Common myeloid progenitor, CD34-positive (primary cell): ENCODE measurements around the gene SCARB1.

Source experiments
- CTCF ChIA-PET: fragments of 350-600 bp; sonication (Branson Sonifier 250); formaldehyde crosslinking; loops from one replicate; lab custom pipeline; 2021; ENCODE audit warnings: antibody characterized with exemption; lab: Charles Lee
- POLR2A ChIA-PET: fragments of 350-600 bp; sonication (Branson Sonifier 250); formaldehyde crosslinking; loops from one replicate; lab custom pipeline; 2021; ENCODE audit warnings: antibody characterized with exemption; lab: Charles Lee
- DNase-seq, 3 donors: peaks; one replicate each; pipeline versions ENCODE4 v3.0.0 to v3.0.0-alpha.2; 2013
- H3K27ac ChIP-seq, 2 experiments: 1 replicate in 1 of 2; 2 replicates in 1 of 2; pipeline ENCODE4 v1.7.0; 2013; ENCODE audit warnings: inconsistent platforms in 2 of 2, low read length in 2 of 2, mild to moderate bottlenecking in 2 of 2, low read depth in 1 of 2, moderate library complexity in 1 of 2; ENCODE audit not compliant: severe bottlenecking in 2 of 2, insufficient read depth in 1 of 2, poor library complexity in 1 of 2
- H3K27me3 ChIP-seq, 5 experiments: replicated peaks in 2 of 5; 1 replicate in 3 of 5; 2 replicates in 2 of 5; pipeline versions ENCODE4 v1.6.1 to v1.7.0; 2013; ENCODE audit warnings: low read length in 4 of 5, mild to moderate bottlenecking in 2 of 5, moderate library complexity in 2 of 5, inconsistent platforms in 1 of 5; ENCODE audit not compliant: insufficient read depth in 5 of 5, control insufficient read depth in 4 of 5
- H3K36me3 ChIP-seq, 4 experiments: 1 replicate in 2 of 4; 2 replicates in 2 of 4; pipeline versions ENCODE4 v1.6.1 to v1.7.0; 2013; ENCODE audit warnings: low read length in 3 of 4, control low read depth in 1 of 4, mild to moderate bottlenecking in 1 of 4; ENCODE audit not compliant: control insufficient read depth in 4 of 4, insufficient read depth in 4 of 4
- H3K4me1 ChIP-seq, 4 experiments: 1 replicate in 3 of 4; 2 replicates in 1 of 4; pipeline versions ENCODE4 v1.6.1 to v1.7.1; 2013; ENCODE audit warnings: low read length in 3 of 4, mild to moderate bottlenecking in 3 of 4, control low read depth in 1 of 4, inconsistent platforms in 1 of 4, moderate library complexity in 1 of 4; ENCODE audit not compliant: control insufficient read depth in 4 of 4, insufficient read depth in 4 of 4; ENCODE audit errors: control extremely low read depth in 1 of 4
- H3K4me3 ChIP-seq, 7 experiments: 1 replicate in 4 of 7; 2 replicates in 3 of 7; pipeline versions ENCODE4 v1.5.1 to v1.7.0; 2013; ENCODE audit warnings: mild to moderate bottlenecking in 7 of 7, low read length in 6 of 7, moderate library complexity in 6 of 7, inconsistent platforms in 2 of 7, low read depth in 2 of 7, control low read depth in 1 of 7; ENCODE audit not compliant: insufficient read depth in 4 of 7, control insufficient read depth in 1 of 7; ENCODE audit errors: extremely low read depth in 1 of 7
- H3K9me3 ChIP-seq, 5 experiments: 1 replicate in 4 of 5; 2 replicates in 1 of 5; pipeline versions ENCODE4 v1.6.1 to v1.7.1; 2013; ENCODE audit warnings: low read length in 4 of 5, mild to moderate bottlenecking in 2 of 5, inconsistent platforms in 1 of 5, low read depth in 1 of 5, moderate library complexity in 1 of 5; ENCODE audit not compliant: control insufficient read depth in 4 of 5, insufficient read depth in 2 of 5; ENCODE audit errors: control extremely low read depth in 1 of 5
- WGBS: methylation state at CpG from one replicate; pipeline ENCODE4 v1.1.5; 2013; ENCODE audit not compliant: insufficient coverage; 5-methylcytosine and 5-hydroxymethylcytosine counted together

SCARB1 gene

DNA sequence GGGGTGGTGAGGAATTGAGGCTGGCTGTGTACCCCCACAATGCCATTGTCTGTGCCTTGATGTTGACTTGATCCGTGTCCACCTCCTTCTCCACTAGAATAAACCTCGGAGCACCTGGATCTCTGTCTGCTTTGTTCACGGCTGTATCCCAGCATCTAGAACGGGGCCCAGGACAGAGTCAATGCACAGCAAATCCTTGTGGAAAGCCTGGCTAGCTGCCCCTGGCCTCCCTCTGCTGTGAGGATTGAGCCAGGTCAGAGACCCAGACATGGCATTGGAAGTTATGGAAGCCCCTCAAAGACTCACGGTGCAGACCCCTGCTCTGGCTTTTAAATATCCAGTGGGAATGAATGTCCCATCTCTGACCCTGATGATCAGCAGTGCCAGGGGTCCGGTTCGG is 109.2 kb downstream of the SCARB1 start:
- Histone ChIP-seq H3K4me3 (peak overlapping the region in 2 of 7 experiments; percentile 23 to 31), H3K36me3 (no peaks in the 10 kb centered on the region), H3K27me3 (no peaks in the 10 kb centered on the region), H3K4me1 (peaks cover 0 to 44% (median 38%) of the 10 kb centered on the region in 4 experiments), H3K9me3 (peaks cover 0 to 7% (median 0%) of the 10 kb centered on the region in 5 experiments), H3K27ac (no peak overlapping the region)
- 97% methylated on average over 6 of the region's 7 CpGs for WGBS
- POLR2A ChIA-PET = no interaction called here
- no peak for DNase-seq
- CTCF ChIA-PET = interaction anchor here (1.1 to 5.4 kb wide), 5 partner anchors 12 to 360 kb away, joined by 3 to 33 read pairs (median 5); no protein-coding TSS in a partner anchor

DNA sequence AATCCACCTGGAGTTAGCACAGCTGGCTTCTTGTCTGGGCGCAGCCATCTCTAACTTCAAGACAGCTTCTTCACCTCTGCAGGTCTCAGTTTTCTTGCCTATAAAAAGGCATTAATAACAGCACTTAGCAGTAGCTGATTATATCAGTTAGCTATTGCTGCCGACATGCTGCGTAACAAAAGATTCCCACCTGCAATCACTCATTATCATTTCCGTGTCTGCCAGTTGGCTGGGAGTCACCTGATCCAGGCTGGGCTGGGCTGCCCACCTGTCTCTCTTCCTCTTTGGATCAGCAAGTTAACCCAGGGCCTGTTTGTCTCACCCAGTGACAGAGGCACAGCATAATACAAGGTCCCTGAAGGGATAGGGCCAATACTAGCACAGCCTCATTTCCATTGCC is 109.7 kb downstream of the SCARB1 start:
- ChIA-PET CTCF (interaction anchor here (1.1 to 5.4 kb wide), 4 partner anchors 12 to 264 kb away, joined by 3 to 33 read pairs (median 8); no protein-coding TSS in a partner anchor), POLR2A (no interaction called here)
- H3K4me3 ChIP-seq = no peak overlapping the region
- no peaks in the 10 kb centered on the region for H3K27me3 ChIP-seq
- DNase-seq = no peak
- peaks cover 0 to 39% (median 34%) of the 10 kb centered on the region in 4 experiments for H3K4me1 ChIP-seq
- WGBS = 97% methylated on average over 3 of the region's 4 CpGs
- peaks cover 0 to 7% (median 0%) of the 10 kb centered on the region in 5 experiments for H3K9me3 ChIP-seq
- no peak overlapping the region for H3K27ac ChIP-seq
- no peaks in the 10 kb centered on the region for H3K36me3 ChIP-seq

DNA sequence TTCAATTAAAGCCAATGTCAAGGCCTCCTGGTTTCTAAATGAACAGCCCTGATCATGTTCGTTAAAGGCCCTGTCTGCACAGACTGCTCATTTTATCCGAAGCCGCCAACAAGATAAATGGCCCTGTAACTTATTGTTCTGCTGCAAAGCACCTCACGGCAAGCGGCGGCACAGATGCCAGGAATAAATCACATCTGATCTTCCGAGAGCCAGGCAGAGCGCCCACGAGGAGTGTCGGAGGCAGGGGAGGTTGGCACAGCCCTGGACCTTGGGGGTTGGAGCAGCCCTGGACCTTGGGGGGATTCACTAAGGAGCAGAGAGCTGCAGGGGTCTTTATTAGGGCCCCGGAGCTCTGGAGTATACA is 110.5 kb downstream of the SCARB1 start:
- POLR2A ChIA-PET = no interaction called here
- no peaks in the 10 kb centered on the region for H3K27me3 ChIP-seq
- H3K4me3 ChIP-seq = no peak overlapping the region
- WGBS = 67% methylated on average over 11 of the region's 11 CpGs
- no peak for DNase-seq
- peaks cover 0 to 7% (median 0%) of the 10 kb centered on the region in 5 experiments for H3K9me3 ChIP-seq
- no peaks in the 10 kb centered on the region for H3K36me3 ChIP-seq
- CTCF ChIA-PET = interaction anchor here (2.4 to 5.4 kb wide), 2 partner anchors 13 to 18 kb away, joined by 5 to 33 read pairs; no protein-coding TSS in a partner anchor
- peaks cover 0 to 38% (median 32%) of the 10 kb centered on the region in 4 experiments for H3K4me1 ChIP-seq
- no peak overlapping the region for H3K27ac ChIP-seq

DNA sequence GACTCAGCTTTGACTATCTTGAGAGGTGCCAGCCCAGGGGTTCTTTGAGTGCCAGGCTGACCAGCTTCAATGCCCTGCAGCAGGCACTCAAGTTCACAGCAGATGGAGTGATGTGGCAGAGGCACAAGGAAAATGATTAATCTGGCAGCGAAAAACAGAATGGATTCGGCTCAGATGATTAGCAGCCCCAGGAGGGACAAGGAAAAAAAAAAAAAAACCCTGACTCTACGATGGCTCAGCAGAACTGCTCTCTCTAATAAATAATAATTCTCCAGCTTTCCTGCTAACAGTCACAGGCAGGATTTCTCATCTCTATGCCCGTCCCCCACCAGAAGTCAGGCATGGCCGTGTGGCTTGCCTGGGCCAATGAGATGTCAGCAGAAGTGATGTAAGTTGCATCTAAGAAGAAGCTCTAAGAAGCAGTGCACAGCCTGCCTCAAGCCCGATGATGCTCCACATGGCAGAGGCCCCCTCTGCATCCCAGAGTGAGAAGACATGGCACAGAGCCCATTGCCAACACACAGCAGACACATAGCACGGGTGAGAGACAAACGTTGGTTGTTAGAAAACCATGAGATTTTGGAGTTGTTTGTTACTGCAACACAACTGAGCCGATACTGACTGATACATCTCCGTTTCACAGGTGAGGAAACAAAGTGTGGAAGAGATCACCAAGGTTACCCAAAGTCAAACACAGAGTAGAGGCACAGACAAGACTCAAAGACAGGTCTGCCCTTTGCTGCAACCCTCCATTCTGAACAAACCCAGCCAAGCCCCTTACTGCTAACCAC is 111.0 kb downstream of the SCARB1 start:
- Histone ChIP-seq H3K9me3 (peaks cover 0 to 7% (median 0%) of the 10 kb centered on the region in 5 experiments), H3K27ac (no peak overlapping the region), H3K4me3 (no peak overlapping the region), H3K4me1 (peaks cover 0 to 41% (median 34%) of the 10 kb centered on the region in 4 experiments), H3K36me3 (no peaks in the 10 kb centered on the region), H3K27me3 (no peaks in the 10 kb centered on the region)
- 65% methylated on average over 9 of the region's 10 CpGs for WGBS
- CTCF ChIA-PET = interaction anchor here (0.8 to 4.6 kb wide), 4 partner anchors 10 to 405 kb away, joined by 3 to 37 read pairs (median 4); no protein-coding TSS in a partner anchor
- no peak for DNase-seq
- POLR2A ChIA-PET = no interaction called here

DNA sequence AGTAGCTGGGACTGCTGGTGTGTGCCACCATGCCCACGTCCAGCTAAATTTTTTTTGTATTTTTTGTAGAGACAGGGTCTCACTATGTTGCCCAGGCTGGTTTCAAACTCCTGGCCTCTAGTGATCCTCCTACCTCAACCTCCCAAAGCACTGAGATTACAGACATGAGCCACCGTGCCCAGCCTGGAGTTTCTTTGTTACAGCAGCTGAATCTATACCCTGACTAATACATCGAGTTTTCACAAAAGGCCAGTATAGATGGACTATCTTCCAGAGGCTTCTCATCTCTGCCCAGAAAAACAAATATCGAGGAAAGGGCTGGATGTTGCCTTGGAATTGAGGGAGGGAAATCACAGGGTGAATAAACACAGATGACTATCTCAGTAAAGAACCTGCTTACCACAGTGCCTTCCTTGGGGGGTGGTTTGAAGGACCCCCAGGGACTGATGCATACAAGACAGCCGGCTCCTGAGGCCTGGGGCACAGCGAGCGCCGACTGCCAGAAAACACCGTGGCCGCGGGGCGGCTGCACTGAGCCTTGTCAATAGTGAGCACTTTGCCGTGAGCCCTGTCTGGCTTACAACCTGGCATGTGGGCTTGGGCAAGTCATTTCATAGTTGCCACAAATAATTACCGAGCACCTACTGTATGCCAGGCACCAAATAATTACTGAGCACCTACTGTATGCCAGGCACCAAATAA is 111.9 kb downstream of the SCARB1 start:
- no peak overlapping the region for H3K4me3 ChIP-seq
- WGBS = 96% methylated on average over 14 of the region's 14 CpGs
- H3K36me3 ChIP-seq = no peaks in the 10 kb centered on the region
- H3K9me3 ChIP-seq = peaks cover 0 to under 1% (median 0%) of the 10 kb centered on the region in 5 experiments
- no peak overlapping the region for H3K27ac ChIP-seq
- ChIA-PET CTCF (interaction anchor here (0.8 to 4.6 kb wide), 11 partner anchors 11 to 404 kb away, joined by 3 to 37 read pairs (median 4); no protein-coding TSS in a partner anchor), POLR2A (interaction anchor here (0.6 kb wide), 1 partner anchor 185 kb away, joined by 3 read pairs; no protein-coding TSS in a partner anchor)
- no peak for DNase-seq
- no peaks in the 10 kb centered on the region for H3K27me3 ChIP-seq
- peaks cover 0 to 49% (median 39%) of the 10 kb centered on the region in 4 experiments for H3K4me1 ChIP-seq

DNA sequence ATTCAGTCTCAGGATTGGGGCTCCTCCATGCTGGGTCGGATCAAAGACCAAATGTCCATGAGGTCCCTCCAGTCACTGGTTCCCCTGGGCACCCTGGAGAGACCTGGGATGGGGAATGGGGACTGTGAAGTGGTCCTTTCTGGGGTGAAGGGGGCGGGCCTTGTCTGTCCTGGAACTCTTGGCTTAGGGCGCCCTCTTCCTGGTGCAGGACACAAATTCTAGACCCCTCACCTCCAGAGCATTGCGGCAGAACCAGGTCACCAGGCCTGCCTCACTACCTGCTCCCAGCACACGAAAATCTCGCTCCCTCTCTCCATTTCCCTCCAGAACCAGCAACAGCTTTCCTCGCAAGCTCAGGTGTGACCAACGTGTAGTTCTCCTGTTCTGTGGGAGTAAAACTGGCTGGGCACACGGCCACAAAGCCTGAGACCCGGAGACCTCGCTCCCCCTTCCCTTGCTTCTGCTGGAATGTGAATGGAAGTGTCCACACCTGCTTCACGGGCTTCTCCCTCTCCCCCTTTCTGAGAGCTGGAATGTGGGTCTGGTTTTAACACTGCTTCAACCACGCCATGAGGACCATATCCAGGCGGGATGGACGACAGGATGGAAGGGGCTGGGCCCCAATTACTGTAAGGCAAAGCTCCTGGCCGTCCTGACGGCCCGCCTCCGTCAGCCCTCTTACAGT is 112.7 kb downstream of the SCARB1 start:
- DNase-seq = peak in 2 of 3 donors; percentile 46 to 53
- 94% methylated on average over 18 of the region's 19 CpGs for WGBS
- H3K4me3 ChIP-seq = no peak overlapping the region
- no peak overlapping the region for H3K27ac ChIP-seq
- no peaks in the 10 kb centered on the region for H3K36me3 ChIP-seq
- H3K4me1 ChIP-seq = peaks cover 0 to 53% (median 46%) of the 10 kb centered on the region in 4 experiments
- no peaks in the 10 kb centered on the region for H3K27me3 ChIP-seq
- H3K9me3 ChIP-seq = no peaks in the 10 kb centered on the region
- ChIA-PET CTCF (interaction anchor here (0.8 to 4.6 kb wide), 12 partner anchors 11 to 404 kb away, joined by 3 to 37 read pairs (median 4); no protein-coding TSS in a partner anchor), POLR2A (interaction anchor here (0.6 kb wide), 1 partner anchor 186 kb away, joined by 3 read pairs; no protein-coding TSS in a partner anchor)
